Measurements from ENCODE around the gene MED27.

Gene MED27

GRCh38 chr9:132044176-132044875 is 35.3 kb downstream of the MED27 start:
- Mint-ChIP-seq H3K4me3 (peak overlapping the region; percentile 65), H3K4me1 (peaks cover 53% of the 10 kb centered on the region), H3K9me3 (no peaks in the 10 kb centered on the region), H3K36me3 (ENCODE audit: low read depth) (no peaks in the 10 kb centered on the region), H3K27ac (peak overlapping the region; percentile 93), H3K27me3 (ENCODE audit: low read depth, poor library complexity) (peaks cover 3% of the 10 kb centered on the region)
- no peak for DNase-seq
- TF ChIP-seq CTCF (IDR thresholded peaks at IDR 0.05), result no peak

GRCh38 chr9:132043708-132044107 is 36.0 kb downstream of the MED27 start:
- peaks cover 53% of the 10 kb centered on the region for H3K4me1 Mint-ChIP-seq
- H3K27me3 Mint-ChIP-seq (ENCODE audit: low read depth, poor library complexity), result peaks cover 3% of the 10 kb centered on the region
- H3K27ac Mint-ChIP-seq, result no peak overlapping the region
- TF ChIP-seq CTCF (IDR thresholded peaks at IDR 0.05), result no peak
- DNase-seq, result no peak
- H3K9me3 Mint-ChIP-seq, result no peaks in the 10 kb centered on the region
- H3K4me3 Mint-ChIP-seq, result no peak overlapping the region
- no peaks in the 10 kb centered on the region for H3K36me3 Mint-ChIP-seq (ENCODE audit: low read depth)

- H3K36me3 Mint-ChIP-seq (ENCODE audit: low read depth), result no peaks in the 10 kb centered on the region
- no peak overlapping the region for H3K4me3 Mint-ChIP-seq
- H3K27ac Mint-ChIP-seq, result no peak overlapping the region
- no peaks in the 10 kb centered on the region for H3K9me3 Mint-ChIP-seq
- peaks cover 3% of the 10 kb centered on the region for H3K27me3 Mint-ChIP-seq (ENCODE audit: low read depth, poor library complexity)
- peaks cover 53% of the 10 kb centered on the region for H3K4me1 Mint-ChIP-seq
- no peak for TF ChIP-seq CTCF (IDR thresholded peaks at IDR 0.05)
- DNase-seq, result no peak
Measured at GRCh38 chr9:132042324-132042723, 37.3 kb downstream of the MED27 start.

- Mint-ChIP-seq H3K36me3 (ENCODE audit: low read depth) (no peaks in the 10 kb centered on the region), H3K9me3 (no peaks in the 10 kb centered on the region), H3K27ac (no peak overlapping the region), H3K27me3 (ENCODE audit: low read depth, poor library complexity) (no peaks in the 10 kb centered on the region), H3K4me1 (peaks cover 55% of the 10 kb centered on the region), H3K4me3 (no peak overlapping the region)
- TF ChIP-seq CTCF (IDR thresholded peaks at IDR 0.05), result no peak
- no peak for DNase-seq
Measured at GRCh38 chr9:132041798-132042197, 37.9 kb downstream of the MED27 start.

GRCh38 chr9:132040808-132041207 is 38.9 kb downstream of the MED27 start:
- Mint-ChIP-seq H3K27me3 (ENCODE audit: low read depth, poor library complexity) (no peaks in the 10 kb centered on the region), H3K27ac (no peak overlapping the region), H3K9me3 (no peaks in the 10 kb centered on the region), H3K4me1 (peaks cover 52% of the 10 kb centered on the region), H3K4me3 (no peak overlapping the region), H3K36me3 (ENCODE audit: low read depth) (no peaks in the 10 kb centered on the region)
- no peak for DNase-seq
- no peak for TF ChIP-seq CTCF (IDR thresholded peaks at IDR 0.05)

- Mint-ChIP-seq H3K4me3 (no peak overlapping the region), H3K9me3 (no peaks in the 10 kb centered on the region)
Measured at GRCh38 chr9:132040246-132040645, 39.4 kb downstream of the MED27 start.

More at GRCh38 chr9:132040246-132040645, 39.4 kb downstream of the MED27 start:
- Mint-ChIP-seq H3K36me3 (ENCODE audit: low read depth) (no peaks in the 10 kb centered on the region), H3K4me1 (peaks cover 49% of the 10 kb centered on the region), H3K27me3 (ENCODE audit: low read depth, poor library complexity) (no peaks in the 10 kb centered on the region), H3K27ac (peak overlapping the region; percentile 85)
- no peak for DNase-seq
- TF ChIP-seq CTCF (IDR thresholded peaks at IDR 0.05), result no peak
